Kidney (tissue), 14 donors: ENCODE results near the gene LYZL1. TPM values are rescaled to one million over a fixed set of nuclear protein-coding genes. Genes with fewer than 3 reads are reported as not detected.
"Not testable (repeated sequence)": the region's sequence is repeated elsewhere in the genome, so short reads cannot be mapped to it uniquely, and the experiment has no call there.

Experiments used
- DNase-seq, 5 donors: peaks; one replicate each; pipeline ENCODE4 v3.0.0-alpha.2; 2013 to 2020
- FAIRE-seq: peaks from 2 replicates; lab custom pipeline; 2012; peaks lifted over from hg19 to GRCh38; lab: Jason Lieb, UNC
- H3K27ac ChIP-seq, 2 donors: one replicate each; pipeline ENCODE4 v1.7.0; 2013; ENCODE audit warnings: low read depth in 2 of 2, low read length in 2 of 2, inconsistent platforms in 1 of 2
- H3K27me3 ChIP-seq: one replicate; pipeline ENCODE4 v1.7.1; 2013; ENCODE audit warnings: low read length, inconsistent platforms; ENCODE audit not compliant: control insufficient read depth, insufficient read depth
- H3K36me3 ChIP-seq, 3 donors: one replicate each; pipeline versions ENCODE4 v1.7.0 to v1.7.1; 2013; ENCODE audit warnings: low read length in 3 of 3, control low read depth in 1 of 3, inconsistent platforms in 1 of 3; ENCODE audit not compliant: insufficient read depth in 3 of 3, control insufficient read depth in 2 of 3
- H3K4me1 ChIP-seq, 3 donors: one replicate each; pipeline versions ENCODE4 v1.7.0 to v1.7.1; 2013; ENCODE audit warnings: low read length in 3 of 3, inconsistent platforms in 1 of 3, low read depth in 1 of 3; ENCODE audit not compliant: control insufficient read depth in 2 of 3, insufficient read depth in 2 of 3
- H3K4me3 ChIP-seq, 3 donors: one replicate each; pipeline versions ENCODE4 v1.7.0 to v1.8.1; 2013; ENCODE audit warnings: low read length in 3 of 3, control low read depth in 1 of 3, inconsistent platforms in 1 of 3
- H3K9ac ChIP-seq, 3 donors: one replicate each; pipeline versions ENCODE4 v1.7.0 to v1.7.1; 2013; ENCODE audit warnings: low read length in 3 of 3, control low read depth in 1 of 3, inconsistent platforms in 1 of 3
- H3K9me3 ChIP-seq, 3 donors: one replicate each; pipeline versions ENCODE4 v1.7.0 to v1.7.1; 2013; ENCODE audit warnings: low read length in 3 of 3, control low read depth in 1 of 3, inconsistent platforms in 1 of 3; ENCODE audit not compliant: control insufficient read depth in 2 of 3, insufficient read depth in 1 of 3
- intact Hi-C: fragments of 100-400 bp; cut with DNase I; formaldehyde crosslinking; loops from one replicate; pipeline ENCODE4 v1.11.1; 2022
- polyA plus RNA-seq: library from polyadenylated mRNA; stranded (reverse); fragments of 350-450 nt; fragmentation: Illumina TruSeq; extraction: RNeasy Lipid Tissue Mini Kit (QIAGEN cat#74804); gene quantifications from one replicate; pipeline ENCODE4 v1.2.3, GENCODE V29; 2014; ENCODE audit warnings: low read depth, low replicate concordance; ENCODE audit not compliant: insufficient read depth
- total RNA-seq: library from RNA; stranded (reverse); fragmentation: NEBNext Ultra II Directional; extraction: Animal tissue kit (Norgen Biotek cat#: 25700); gene quantifications from one replicate; pipeline ENCODE4 v1.2.1, GENCODE V29; 2021
- TF ChIP-seq, protein P1 (sequence below): IDR thresholded peaks from 3 replicates; pipeline ENCODE4 v1.5.1; 2012; ENCODE audit warnings: mild to moderate bottlenecking, moderate library complexity, borderline replicate concordance; ENCODE audit not compliant: insufficient read depth; ENCODE audit errors: extremely low read depth
- donor health status: control.
- donor health status: control.
- donor health status: control.
- donor health status: control.
- donor health status: control.
- donor health status: DM: yes; HTN: yes; CAD: no.
- donor health status: Normal renal cell carcinoma (clear cell type).

LYZL1 gene
- total and polyA plus RNA-seq, 2 donors from 2014 or later: not detected

DNA sequence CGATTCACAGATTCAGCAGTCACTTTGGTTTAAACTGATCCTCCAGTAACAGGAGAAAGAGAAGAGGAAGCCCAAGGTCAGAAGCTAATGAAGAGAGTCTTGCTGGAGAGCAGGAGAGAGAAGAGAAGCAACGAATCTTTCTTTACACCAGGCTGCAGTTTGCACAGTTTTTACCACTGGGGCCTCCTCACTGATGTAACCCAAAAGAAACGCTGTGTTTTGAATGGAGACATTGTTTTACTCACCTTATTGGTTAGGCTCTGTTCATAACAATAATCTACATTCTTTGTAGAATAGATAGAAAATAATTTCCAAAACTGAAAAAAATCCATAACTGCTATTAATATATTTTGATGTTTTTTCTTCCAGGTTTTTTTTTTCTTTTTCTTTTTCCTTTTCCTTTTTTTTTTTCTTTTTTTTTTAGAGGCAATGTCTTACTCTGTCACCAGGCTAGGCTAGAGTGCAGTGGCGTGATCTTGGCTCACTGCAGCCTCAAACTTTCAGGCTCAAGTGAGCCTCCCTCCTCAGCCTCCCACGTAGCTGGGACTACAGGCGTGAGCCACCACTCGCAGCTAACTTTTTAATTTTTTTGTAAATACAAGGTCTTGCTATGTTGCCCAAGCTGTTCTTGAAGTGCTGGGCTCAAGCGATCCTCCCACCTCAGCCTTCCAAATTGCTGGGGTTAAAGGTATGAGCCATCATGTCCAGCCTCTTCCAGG, 27.6 kb downstream of the LYZL1 start:
- Histone ChIP-seq H3K4me1 (peaks cover 0 to 7% (median 3%) of the 10 kb centered on the region in 3 donors), H3K9me3 (no peaks in the 10 kb centered on the region), H3K27ac (no peak overlapping the region), H3K36me3 (no peaks in the 10 kb centered on the region), H3K9ac (no peak overlapping the region), H3K4me3 (no peak overlapping the region), H3K27me3 (no peaks in the 10 kb centered on the region)
- TF ChIP-seq, protein P1, sequence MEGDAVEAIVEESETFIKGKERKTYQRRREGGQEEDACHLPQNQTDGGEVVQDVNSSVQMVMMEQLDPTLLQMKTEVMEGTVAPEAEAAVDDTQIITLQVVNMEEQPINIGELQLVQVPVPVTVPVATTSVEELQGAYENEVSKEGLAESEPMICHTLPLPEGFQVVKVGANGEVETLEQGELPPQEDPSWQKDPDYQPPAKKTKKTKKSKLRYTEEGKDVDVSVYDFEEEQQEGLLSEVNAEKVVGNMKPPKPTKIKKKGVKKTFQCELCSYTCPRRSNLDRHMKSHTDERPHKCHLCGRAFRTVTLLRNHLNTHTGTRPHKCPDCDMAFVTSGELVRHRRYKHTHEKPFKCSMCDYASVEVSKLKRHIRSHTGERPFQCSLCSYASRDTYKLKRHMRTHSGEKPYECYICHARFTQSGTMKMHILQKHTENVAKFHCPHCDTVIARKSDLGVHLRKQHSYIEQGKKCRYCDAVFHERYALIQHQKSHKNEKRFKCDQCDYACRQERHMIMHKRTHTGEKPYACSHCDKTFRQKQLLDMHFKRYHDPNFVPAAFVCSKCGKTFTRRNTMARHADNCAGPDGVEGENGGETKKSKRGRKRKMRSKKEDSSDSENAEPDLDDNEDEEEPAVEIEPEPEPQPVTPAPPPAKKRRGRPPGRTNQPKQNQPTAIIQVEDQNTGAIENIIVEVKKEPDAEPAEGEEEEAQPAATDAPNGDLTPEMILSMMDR: no peak
- intact Hi-C loops: no loop called here
- FAIRE-seq (no peak), DNase-seq (peak in 1 of 5 donors; percentile 30)

DNA sequence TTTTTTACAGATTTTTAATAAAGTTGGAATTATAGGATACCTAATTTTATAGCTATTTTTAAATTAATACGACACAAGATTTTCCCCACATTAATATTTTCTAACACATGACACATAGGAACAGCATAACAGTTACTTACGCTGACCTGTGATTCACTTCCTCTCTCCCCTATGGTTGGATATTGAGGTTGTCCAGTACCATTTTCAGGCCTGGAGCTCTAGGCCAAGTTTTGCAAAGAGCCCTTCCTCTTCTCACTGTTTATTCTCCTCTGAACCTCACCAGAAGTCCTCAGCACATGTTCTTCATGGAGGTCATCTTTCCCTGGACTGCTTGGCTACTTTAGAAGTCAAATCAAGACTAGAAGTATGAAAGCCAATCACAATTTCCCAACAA, 28.2 kb downstream of the LYZL1 start:
- no peak for FAIRE-seq
- Histone ChIP-seq H3K27ac (no peak overlapping the region), H3K9me3 (no peaks in the 10 kb centered on the region), H3K9ac (no peak overlapping the region), H3K4me1 (peaks cover 0 to 7% (median 3%) of the 10 kb centered on the region in 3 donors), H3K27me3 (no peaks in the 10 kb centered on the region), H3K4me3 (no peak overlapping the region), H3K36me3 (no peaks in the 10 kb centered on the region)
- no peak for DNase-seq
- intact Hi-C loops: no loop called here
- TF ChIP-seq, protein P1: no peak

DNA sequence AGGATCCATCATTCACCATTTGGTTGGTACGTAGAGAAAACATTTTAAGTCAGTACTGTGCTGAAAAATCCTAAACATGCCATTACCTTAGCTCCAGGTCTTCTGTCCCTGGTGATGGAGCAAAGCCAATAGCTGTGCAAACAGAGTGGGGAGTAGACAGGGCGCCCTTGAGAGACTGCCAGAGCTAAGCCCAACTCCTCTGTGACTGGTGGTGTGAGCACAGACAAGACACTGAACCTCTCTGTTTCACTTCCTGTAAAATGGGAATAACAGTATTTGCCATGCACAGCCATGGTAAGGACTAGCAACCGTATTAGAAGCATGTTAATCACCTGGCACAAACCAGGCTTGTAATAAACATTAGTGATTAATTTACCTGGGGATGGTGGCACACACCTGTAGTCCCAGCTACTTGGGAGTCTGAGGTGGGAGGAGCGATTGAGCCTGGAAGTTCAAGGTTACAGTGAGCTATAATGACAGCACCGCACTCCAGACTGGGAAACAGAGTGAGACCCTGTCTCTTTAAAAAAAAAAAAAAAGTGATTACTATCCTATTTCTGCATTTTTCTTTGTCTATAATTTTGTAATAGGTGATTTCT, 28.7 kb downstream of the LYZL1 start:
- no peak for FAIRE-seq
- H3K9ac ChIP-seq: no peak overlapping the region
- no peaks in the 10 kb centered on the region for H3K9me3 ChIP-seq
- H3K27ac ChIP-seq: no peak overlapping the region
- no peak overlapping the region for H3K4me3 ChIP-seq
- no peaks in the 10 kb centered on the region for H3K27me3 ChIP-seq
- no peaks in the 10 kb centered on the region for H3K36me3 ChIP-seq
- intact Hi-C loops: no loop called here
- H3K4me1 ChIP-seq: peaks cover 0 to 7% (median 3%) of the 10 kb centered on the region in 3 donors
- DNase-seq: no peak
- TF ChIP-seq, protein P1: no peak

DNA sequence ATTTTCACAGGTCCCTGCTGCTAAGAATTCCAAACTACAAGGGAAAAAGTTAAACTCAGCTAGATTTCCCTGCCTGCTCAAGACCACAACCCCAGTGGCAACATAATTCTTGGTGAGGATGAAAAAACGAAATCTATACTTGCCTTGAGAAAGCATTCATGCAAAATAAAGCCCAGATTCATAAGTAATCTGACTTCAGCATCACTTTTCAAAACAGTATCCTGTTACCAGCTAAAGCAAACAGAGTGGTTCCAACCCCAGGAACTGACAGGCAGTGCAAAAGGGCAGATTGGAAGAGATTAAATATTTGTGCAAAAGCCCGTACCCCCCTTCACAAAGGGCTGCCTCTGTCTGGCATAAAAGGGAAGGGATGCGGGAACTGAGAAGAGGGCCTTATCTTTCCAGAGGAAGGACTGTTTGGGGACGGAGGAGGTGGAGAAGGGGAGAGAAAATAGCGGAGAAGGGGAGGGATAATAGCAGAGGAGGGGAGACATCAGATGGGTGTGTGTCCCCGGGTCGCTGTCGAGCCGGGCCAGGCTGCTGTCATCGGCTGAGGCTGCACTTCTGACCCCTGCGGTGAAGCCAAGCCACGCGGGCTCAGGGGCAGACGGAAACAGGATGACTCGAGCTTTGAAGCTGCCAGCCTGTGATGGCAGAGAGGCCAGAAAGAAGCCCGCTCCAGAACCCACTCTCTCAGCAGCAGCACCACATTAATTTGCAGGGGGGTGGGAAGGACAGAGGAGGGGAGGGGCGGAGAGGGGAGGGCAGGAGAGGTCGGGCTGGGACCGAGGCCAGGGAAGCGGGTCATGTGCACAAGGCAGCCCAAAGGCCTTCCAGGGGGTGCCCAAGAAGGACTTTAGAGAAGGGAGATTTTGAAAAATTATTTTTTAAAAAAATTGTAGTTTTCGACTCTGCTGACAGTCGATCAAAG, 29.5 kb downstream of the LYZL1 start:
- H3K4me1 ChIP-seq, H3K36me3 ChIP-seq, FAIRE-seq, H3K27me3 ChIP-seq, H3K4me3 ChIP-seq, H3K9me3 ChIP-seq, H3K9ac ChIP-seq, intact Hi-C loops, H3K27ac ChIP-seq: not testable (repeated sequence)
- peak; percentile 62 to 80 (median 68) for DNase-seq
